Mesenchymal stem cell (in vitro differentiated cells and primary cell): Measurements from ENCODE around the gene FXYD5.

Experiments used
- DNase-seq: peaks from one replicate; pipeline ENCODE4 v3.0.0-alpha.2; 2013
- H2AFZ ChIP-seq: one replicate; pipeline ENCODE4 v1.6.1; 2013; ENCODE audit warnings: low read depth, mild to moderate bottlenecking, control low read depth, inconsistent platforms, low read length, moderate library complexity
- H2AK5ac ChIP-seq: 2 replicates; pipeline ENCODE4 v1.6.1; 2013; ENCODE audit warnings: low read length, moderate library complexity, mild to moderate bottlenecking, inconsistent platforms; ENCODE audit not compliant: severe bottlenecking
- H2BK120ac ChIP-seq: one replicate; pipeline ENCODE4 v1.6.1; 2013; ENCODE audit warnings: low read depth, mild to moderate bottlenecking, inconsistent platforms, low read length, moderate library complexity
- H2BK12ac ChIP-seq, 2 experiments: one replicate each; pipeline ENCODE4 v1.6.1; 2013; ENCODE audit warnings: inconsistent platforms in 2 of 2, low read length in 2 of 2, mild to moderate bottlenecking in 2 of 2, moderate library complexity in 2 of 2, control low read depth in 1 of 2
- H2BK15ac ChIP-seq: one replicate; pipeline ENCODE4 v1.6.1; 2013; ENCODE audit warnings: mild to moderate bottlenecking, low read depth, inconsistent platforms; ENCODE audit not compliant: poor library complexity, severe bottlenecking
- H2BK5ac ChIP-seq: 2 replicates; pipeline ENCODE4 v1.6.1; 2013; ENCODE audit warnings: low read depth, mild to moderate bottlenecking, low read length, control low read depth, inconsistent platforms; ENCODE audit not compliant: poor library complexity, severe bottlenecking
- H3K14ac ChIP-seq, 2 experiments: one replicate each; pipeline ENCODE4 v1.6.1; 2013; ENCODE audit warnings: inconsistent platforms in 2 of 2, low read length in 2 of 2, control low read depth in 1 of 2, mild to moderate bottlenecking in 1 of 2, moderate library complexity in 1 of 2
- H3K18ac ChIP-seq, 2 experiments: one replicate each; pipeline ENCODE4 v1.6.1; 2013; ENCODE audit warnings: inconsistent platforms in 2 of 2, low read length in 2 of 2, control low read depth in 1 of 2, low read depth in 1 of 2, mild to moderate bottlenecking in 1 of 2
- H3K23ac ChIP-seq, 2 experiments: one replicate each; pipeline ENCODE4 v1.6.1; 2013; ENCODE audit warnings: inconsistent platforms in 2 of 2, low read length in 2 of 2, mild to moderate bottlenecking in 2 of 2, moderate library complexity in 2 of 2, control low read depth in 1 of 2
- H3K27ac ChIP-seq: 2 replicates; pipeline ENCODE4 v1.5.1; 2013; ENCODE audit warnings: mild to moderate bottlenecking, moderate library complexity, low read length, control low read depth, inconsistent platforms; ENCODE audit not compliant: poor library complexity, severe bottlenecking
- H3K27me3 ChIP-seq, 2 experiments: 2 replicates each; pipeline versions ENCODE4 v1.6.1 to v1.7.0; 2013; ENCODE audit warnings: low read length in 2 of 2, mild to moderate bottlenecking in 2 of 2, moderate library complexity in 2 of 2, control low read depth in 1 of 2, inconsistent platforms in 1 of 2; ENCODE audit not compliant: control insufficient read depth in 1 of 2, insufficient read depth in 1 of 2
- H3K36me3 ChIP-seq, 2 experiments: 2 replicates each; pipeline versions ENCODE4 v1.6.1 to v1.7.0; 2013; ENCODE audit warnings: low read length in 2 of 2, control low read depth in 1 of 2, inconsistent platforms in 1 of 2, low read depth in 1 of 2, mild to moderate bottlenecking in 1 of 2; ENCODE audit not compliant: insufficient read depth in 2 of 2, control insufficient read depth in 1 of 2
- H3K4ac ChIP-seq, 2 experiments: one replicate each; pipeline ENCODE4 v1.6.1; 2013; ENCODE audit warnings: inconsistent platforms in 2 of 2, low read length in 2 of 2, mild to moderate bottlenecking in 2 of 2, moderate library complexity in 2 of 2, control low read depth in 1 of 2, low read depth in 1 of 2
- H3K4me1 ChIP-seq: 2 replicates; pipeline ENCODE4 v1.6.1; 2013; ENCODE audit warnings: low read depth, low read length, control low read depth; ENCODE audit not compliant: control insufficient read depth, insufficient read depth
- H3K4me2 ChIP-seq: 2 replicates; pipeline ENCODE4 v1.6.1; 2013; ENCODE audit warnings: low read length, mild to moderate bottlenecking, inconsistent platforms; ENCODE audit not compliant: poor library complexity, severe bottlenecking
- H3K4me3 ChIP-seq, 2 experiments: 2 replicates each; pipeline versions ENCODE4 v1.5.1 to v1.7.0; 2013; ENCODE audit warnings: low read length in 2 of 2, mild to moderate bottlenecking in 2 of 2, control low read depth in 1 of 2, low read depth in 1 of 2; ENCODE audit not compliant: insufficient read depth in 1 of 2
- H3K79me1 ChIP-seq: replicated peaks from 2 replicates; pipeline ENCODE4 v1.6.1; 2013; ENCODE audit warnings: mild to moderate bottlenecking, control low read depth, low read length, inconsistent platforms; ENCODE audit not compliant: poor library complexity, severe bottlenecking
- H3K9ac ChIP-seq: 2 replicates; pipeline ENCODE4 v1.7.0; 2013; ENCODE audit warnings: mild to moderate bottlenecking, low read length, moderate library complexity
- H3K9me3 ChIP-seq: 2 replicates; pipeline ENCODE4 v1.7.0; 2013; ENCODE audit warnings: mild to moderate bottlenecking, low read length; ENCODE audit not compliant: control insufficient read depth
- H4K8ac ChIP-seq: one replicate; pipeline ENCODE4 v1.6.1; 2013; ENCODE audit warnings: inconsistent platforms, mild to moderate bottlenecking, low read length, moderate library complexity
- H4K91ac ChIP-seq: one replicate; pipeline ENCODE4 v1.6.1; 2013; ENCODE audit warnings: mild to moderate bottlenecking, low read length, inconsistent platforms
- WGBS: methylation state at CpG from one replicate; pipeline ENCODE4 v1.1.7; 2013; ENCODE audit warnings: mixed read lengths; 5-methylcytosine and 5-hydroxymethylcytosine counted together

Gene FXYD5

DNA sequence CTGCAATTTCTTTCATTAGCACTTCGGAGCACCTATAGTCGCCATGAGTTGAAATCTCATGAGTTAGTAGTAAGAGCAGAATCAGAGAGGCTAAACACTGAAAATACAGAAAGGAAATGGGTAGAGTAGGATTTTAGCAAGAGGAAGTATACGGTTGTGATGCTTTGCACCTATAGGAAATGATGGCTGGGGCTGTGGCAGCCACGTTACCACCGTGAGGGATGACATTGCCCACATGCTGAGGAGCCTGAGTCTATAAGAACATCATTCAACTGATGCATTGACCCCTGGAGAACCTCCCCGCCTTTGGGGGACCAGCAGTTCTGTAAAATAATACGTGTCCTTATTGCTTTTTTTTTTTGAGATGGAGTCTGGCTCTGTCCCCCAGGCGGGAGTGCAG is 53.6 kb downstream of the FXYD5 start:
- H2BK15ac ChIP-seq, result no peak overlapping the region
- H2BK5ac ChIP-seq, result no peak overlapping the region
- DNase-seq, result no peak
- H3K4me3 ChIP-seq, result no peak overlapping the region
- no peak overlapping the region for H4K8ac ChIP-seq
- H3K79me1 ChIP-seq, result no peaks in the 10 kb centered on the region
- H3K14ac ChIP-seq, result no peak overlapping the region
- H3K18ac ChIP-seq, result no peak overlapping the region
- no peak overlapping the region for H3K27ac ChIP-seq
- no peak overlapping the region for H2BK12ac ChIP-seq
- no peak overlapping the region for H3K4me2 ChIP-seq
- H4K91ac ChIP-seq, result no peak overlapping the region
- WGBS, result 83% methylated on average over 8 of the region's 8 CpGs
- no peak overlapping the region for H3K23ac ChIP-seq
- H3K9me3 ChIP-seq, result no peaks in the 10 kb centered on the region
- H3K4me1 ChIP-seq, result no peaks in the 10 kb centered on the region
- H3K27me3 ChIP-seq, result peaks cover 7 to 13% of the 10 kb centered on the region in 2 experiments
- H3K4ac ChIP-seq, result no peak overlapping the region
- H2AK5ac ChIP-seq, result no peak overlapping the region
- no peak overlapping the region for H2BK120ac ChIP-seq
- H2AFZ ChIP-seq, result no peak overlapping the region
- no peak overlapping the region for H3K9ac ChIP-seq
- no peaks in the 10 kb centered on the region for H3K36me3 ChIP-seq

DNA sequence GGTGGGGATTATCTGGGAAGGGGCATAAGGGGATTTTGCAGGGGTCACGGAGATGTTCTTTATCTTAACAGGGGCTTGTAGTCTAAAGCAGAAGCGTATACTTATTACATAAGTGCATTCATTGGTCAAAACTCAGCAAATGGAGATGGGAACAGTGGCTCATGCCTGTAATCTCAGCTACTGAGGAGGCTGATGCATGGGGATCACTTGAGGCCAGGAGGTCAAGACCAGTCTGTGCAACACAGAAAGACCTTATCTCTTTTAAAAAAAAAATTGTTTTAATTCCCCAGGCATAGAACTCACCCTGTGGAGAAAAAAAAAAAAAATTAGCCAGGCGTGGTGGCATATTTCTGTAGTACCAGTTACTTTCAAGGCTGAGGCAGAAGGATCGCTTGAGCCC is 55.1 kb downstream of the FXYD5 start:
- Histone ChIP-seq H2AFZ (no peak overlapping the region), H2BK12ac (no peak overlapping the region), H3K4ac (no peak overlapping the region), H2AK5ac (no peak overlapping the region), H2BK15ac (no peak overlapping the region), H4K91ac (no peak overlapping the region), H3K27me3 (peaks cover 7 to 13% of the 10 kb centered on the region in 2 experiments), H3K4me1 (peaks cover 9% of the 10 kb centered on the region), H3K9me3 (no peaks in the 10 kb centered on the region), H2BK120ac (no peak overlapping the region), H4K8ac (no peak overlapping the region), H3K18ac (no peak overlapping the region), H3K4me2 (no peak overlapping the region), H3K4me3 (no peak overlapping the region), H3K79me1 (no peaks in the 10 kb centered on the region), H2BK5ac (no peak overlapping the region), H3K23ac (no peak overlapping the region), H3K14ac (no peak overlapping the region), H3K9ac (no peak overlapping the region), H3K27ac (no peak overlapping the region), H3K36me3 (no peaks in the 10 kb centered on the region)
- WGBS, result 79% methylated on average over 3 of the region's 4 CpGs
- no peak for DNase-seq

- Histone ChIP-seq H2BK12ac (no peak overlapping the region), H4K91ac (no peak overlapping the region), H3K9ac (no peak overlapping the region), H3K14ac (no peak overlapping the region), H3K23ac (no peak overlapping the region), H2BK5ac (no peak overlapping the region), H3K4me2 (no peak overlapping the region), H3K18ac (no peak overlapping the region), H3K9me3 (no peaks in the 10 kb centered on the region), H3K36me3 (no peaks in the 10 kb centered on the region), H3K4me3 (no peak overlapping the region), H3K27me3 (no peaks in the 10 kb centered on the region), H2AFZ (no peak overlapping the region), H2AK5ac (no peak overlapping the region), H3K4ac (no peak overlapping the region), H2BK120ac (no peak overlapping the region), H4K8ac (no peak overlapping the region), H2BK15ac (no peak overlapping the region), H3K4me1 (peaks cover 9% of the 10 kb centered on the region), H3K27ac (no peak overlapping the region), H3K79me1 (no peaks in the 10 kb centered on the region)
- WGBS, result 92% methylated on average over 7 of the region's 7 CpGs
- DNase-seq, result no peak
These were observed 57.2 kb downstream of the FXYD5 start for GRCh38 chr19:35211545-35212230.

DNA sequence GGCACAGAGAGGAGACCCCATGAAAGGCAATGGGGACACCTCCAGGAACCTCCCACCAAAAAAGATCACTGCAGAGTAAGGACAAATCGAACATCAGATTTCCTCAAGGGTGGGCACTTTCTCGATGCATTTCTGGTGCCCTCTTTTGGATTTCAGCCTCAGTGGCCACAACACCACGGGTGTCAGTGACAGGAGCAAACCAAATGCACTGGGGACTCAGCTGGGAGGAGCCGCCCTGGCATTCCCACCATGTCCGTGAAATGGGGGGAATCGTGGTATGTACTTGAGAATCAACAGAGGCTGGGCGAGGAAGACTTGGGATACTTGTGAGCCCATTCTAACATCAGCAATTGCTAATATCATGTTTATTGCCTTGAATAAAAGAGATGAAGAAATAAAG is 57.7 kb downstream of the FXYD5 start:
- WGBS, result 52% methylated on average over 6 of the region's 7 CpGs
- Histone ChIP-seq H3K27me3 (no peaks in the 10 kb centered on the region), H3K4me1 (peaks cover 9% of the 10 kb centered on the region)

More for the DNA sequence above, 57.7 kb downstream of the FXYD5 start:
- H3K4me2 ChIP-seq, result no peak overlapping the region
- H2AFZ ChIP-seq, result no peak overlapping the region
- no peak overlapping the region for H3K18ac ChIP-seq
- no peak overlapping the region for H3K14ac ChIP-seq
- H2BK12ac ChIP-seq, result no peak overlapping the region
- H2BK15ac ChIP-seq, result no peak overlapping the region
- no peak overlapping the region for H3K4ac ChIP-seq
- H3K9me3 ChIP-seq, result peaks cover 5% of the 10 kb centered on the region
- H4K91ac ChIP-seq, result no peak overlapping the region
- DNase-seq, result no peak
- H3K9ac ChIP-seq, result no peak overlapping the region
- H4K8ac ChIP-seq, result no peak overlapping the region
- no peak overlapping the region for H3K4me3 ChIP-seq
- no peak overlapping the region for H2BK5ac ChIP-seq
- no peaks in the 10 kb centered on the region for H3K79me1 ChIP-seq
- H3K27ac ChIP-seq, result no peak overlapping the region
- no peak overlapping the region for H3K23ac ChIP-seq
- no peak overlapping the region for H2AK5ac ChIP-seq
- H2BK120ac ChIP-seq, result no peak overlapping the region
- no peaks in the 10 kb centered on the region for H3K36me3 ChIP-seq
